ENCODE results near the gene EFHC1. TPM values are rescaled to one million over a fixed set of nuclear protein-coding genes. Genes with fewer than 3 reads are reported as not detected.

EFHC1 gene
- total RNA-seq, 1 donor from 2014 or later, result 9.6 TPM

DNA sequence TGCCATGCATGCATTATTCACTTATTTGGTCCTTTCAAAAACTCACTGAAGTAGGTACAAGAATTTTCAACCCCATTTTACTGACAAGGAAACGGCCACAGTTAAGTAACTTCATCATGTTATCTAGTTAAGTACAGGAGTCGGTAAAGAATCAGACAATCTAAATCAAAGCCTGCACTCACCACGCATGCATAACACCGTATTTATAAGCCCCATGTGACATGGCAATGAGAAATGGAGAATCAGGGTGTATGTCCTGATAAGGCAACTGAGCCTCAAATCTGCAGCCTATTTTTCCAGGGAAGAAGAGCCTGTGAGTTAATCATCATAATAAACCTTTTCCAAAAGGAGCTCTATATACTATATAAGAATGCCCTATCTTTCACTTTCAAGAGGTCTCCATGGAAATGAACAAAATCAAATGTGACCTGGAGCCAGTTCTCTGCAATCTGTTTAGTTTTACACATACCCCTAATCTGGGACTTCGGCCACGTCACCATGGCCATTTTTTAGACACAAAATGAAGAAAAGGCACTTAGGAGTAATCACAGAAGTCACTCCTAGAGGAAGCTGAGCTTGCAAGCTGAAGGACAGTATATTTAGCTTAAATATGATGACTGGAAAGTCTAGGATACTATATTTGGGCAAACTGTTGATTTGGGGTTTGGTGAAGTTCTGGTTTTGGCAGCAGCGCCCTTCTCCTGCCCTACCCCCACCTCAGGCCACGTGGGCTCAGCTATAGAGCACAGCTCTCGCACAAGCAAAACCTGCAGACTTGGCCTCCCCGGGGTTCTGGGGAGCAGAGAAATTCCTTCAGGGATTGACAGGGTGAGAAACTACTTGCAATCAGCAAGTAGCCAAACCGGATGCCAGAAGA is 137.5 kb downstream of the EFHC1 start:
- peaks cover 88% of the 10 kb centered on the region for H3K4me1 Mint-ChIP-seq (ENCODE audit: low read depth)
- no peak overlapping the region for H3K4me3 Mint-ChIP-seq (ENCODE audit: unreplicated experiment)
- no peak for DNase-seq (ENCODE audit: low spot score)
- no peaks in the 10 kb centered on the region for H3K9me3 Mint-ChIP-seq (ENCODE audit: low read depth)
- H3K27me3 Mint-ChIP-seq (ENCODE audit: low read depth), result no peaks in the 10 kb centered on the region
- TF ChIP-seq, protein P1, sequence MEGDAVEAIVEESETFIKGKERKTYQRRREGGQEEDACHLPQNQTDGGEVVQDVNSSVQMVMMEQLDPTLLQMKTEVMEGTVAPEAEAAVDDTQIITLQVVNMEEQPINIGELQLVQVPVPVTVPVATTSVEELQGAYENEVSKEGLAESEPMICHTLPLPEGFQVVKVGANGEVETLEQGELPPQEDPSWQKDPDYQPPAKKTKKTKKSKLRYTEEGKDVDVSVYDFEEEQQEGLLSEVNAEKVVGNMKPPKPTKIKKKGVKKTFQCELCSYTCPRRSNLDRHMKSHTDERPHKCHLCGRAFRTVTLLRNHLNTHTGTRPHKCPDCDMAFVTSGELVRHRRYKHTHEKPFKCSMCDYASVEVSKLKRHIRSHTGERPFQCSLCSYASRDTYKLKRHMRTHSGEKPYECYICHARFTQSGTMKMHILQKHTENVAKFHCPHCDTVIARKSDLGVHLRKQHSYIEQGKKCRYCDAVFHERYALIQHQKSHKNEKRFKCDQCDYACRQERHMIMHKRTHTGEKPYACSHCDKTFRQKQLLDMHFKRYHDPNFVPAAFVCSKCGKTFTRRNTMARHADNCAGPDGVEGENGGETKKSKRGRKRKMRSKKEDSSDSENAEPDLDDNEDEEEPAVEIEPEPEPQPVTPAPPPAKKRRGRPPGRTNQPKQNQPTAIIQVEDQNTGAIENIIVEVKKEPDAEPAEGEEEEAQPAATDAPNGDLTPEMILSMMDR (IDR thresholded peaks at IDR 0.05), result no peak
- H3K36me3 Mint-ChIP-seq (ENCODE audit: low read depth), result peaks cover 4% of the 10 kb centered on the region
- peak overlapping the region; percentile 97 for H3K27ac Mint-ChIP-seq (ENCODE audit: unreplicated experiment)

DNA sequence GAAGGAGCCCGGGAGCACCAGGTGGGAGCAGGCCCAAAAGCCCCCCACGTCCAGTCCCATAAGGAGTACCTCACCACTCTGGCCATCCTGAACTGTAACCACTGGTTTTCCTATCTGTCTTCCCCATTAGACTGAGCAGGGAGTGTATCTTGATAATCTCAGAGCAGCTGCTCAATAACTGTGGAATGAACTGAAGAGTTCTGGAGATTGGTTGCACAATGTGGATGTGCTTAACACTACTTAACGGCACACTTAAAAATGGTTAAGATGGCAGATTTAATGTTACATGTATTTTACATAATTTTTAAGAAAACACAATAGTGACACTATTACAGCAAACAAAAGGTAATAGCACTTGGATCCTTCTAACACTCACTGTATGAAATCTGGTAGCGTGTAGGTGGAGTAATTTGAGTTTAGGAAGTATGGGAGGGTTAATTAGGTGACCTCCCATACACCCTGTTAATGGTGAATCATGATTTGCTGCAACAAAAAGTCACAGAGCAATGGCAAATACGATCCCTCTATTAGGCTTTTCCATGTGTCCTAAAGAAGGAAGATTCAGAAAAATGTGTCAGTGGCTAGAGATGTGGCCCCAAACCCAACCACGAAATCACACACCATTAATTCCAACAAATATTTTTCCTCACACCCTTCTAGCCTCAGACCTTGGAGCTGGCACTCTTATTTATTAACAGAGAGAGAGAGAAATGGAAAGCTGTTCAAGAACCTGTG is 138.3 kb downstream of the EFHC1 start:
- no peak overlapping the region for H3K4me3 Mint-ChIP-seq (ENCODE audit: unreplicated experiment)
- TF ChIP-seq, protein P1 (IDR thresholded peaks at IDR 0.05), result no peak
- peak overlapping the region; percentile 97 for H3K27ac Mint-ChIP-seq (ENCODE audit: unreplicated experiment)
- DNase-seq (ENCODE audit: low spot score), result no peak
- peaks cover 4% of the 10 kb centered on the region for H3K36me3 Mint-ChIP-seq (ENCODE audit: low read depth)
- H3K9me3 Mint-ChIP-seq (ENCODE audit: low read depth), result no peaks in the 10 kb centered on the region
- H3K27me3 Mint-ChIP-seq (ENCODE audit: low read depth), result no peaks in the 10 kb centered on the region
- peaks cover 88% of the 10 kb centered on the region for H3K4me1 Mint-ChIP-seq (ENCODE audit: low read depth)

DNA sequence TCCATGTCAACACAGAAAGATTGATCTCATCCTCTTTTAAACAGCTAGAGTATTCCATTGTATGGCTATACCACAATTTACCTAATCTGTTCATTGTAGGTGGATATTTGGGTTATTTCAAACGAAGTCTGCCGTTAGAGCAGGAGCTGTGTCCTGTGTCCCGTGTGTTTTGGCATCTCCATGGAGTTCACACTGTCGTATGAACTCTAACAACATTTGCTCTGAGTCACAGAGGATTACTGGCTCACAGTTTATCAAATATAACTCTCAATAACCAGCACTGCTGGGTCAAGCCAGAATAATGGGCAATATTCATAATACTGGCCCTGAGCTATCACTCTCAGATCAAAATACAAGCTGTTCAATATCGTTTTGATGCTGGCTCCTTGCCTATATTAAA is 140.3 kb downstream of the EFHC1 start:
- H3K27me3 Mint-ChIP-seq (ENCODE audit: low read depth), result no peaks in the 10 kb centered on the region
- H3K27ac Mint-ChIP-seq (ENCODE audit: unreplicated experiment), result peak overlapping the region; percentile 72
- TF ChIP-seq, protein P1 (IDR thresholded peaks at IDR 0.05), result no peak
- DNase-seq (ENCODE audit: low spot score), result no peak
- H3K4me3 Mint-ChIP-seq (ENCODE audit: unreplicated experiment), result no peak overlapping the region
- peaks cover 10% of the 10 kb centered on the region for H3K36me3 Mint-ChIP-seq (ENCODE audit: low read depth)
- no peaks in the 10 kb centered on the region for H3K9me3 Mint-ChIP-seq (ENCODE audit: low read depth)
- peaks cover 94% of the 10 kb centered on the region for H3K4me1 Mint-ChIP-seq (ENCODE audit: low read depth)

DNA sequence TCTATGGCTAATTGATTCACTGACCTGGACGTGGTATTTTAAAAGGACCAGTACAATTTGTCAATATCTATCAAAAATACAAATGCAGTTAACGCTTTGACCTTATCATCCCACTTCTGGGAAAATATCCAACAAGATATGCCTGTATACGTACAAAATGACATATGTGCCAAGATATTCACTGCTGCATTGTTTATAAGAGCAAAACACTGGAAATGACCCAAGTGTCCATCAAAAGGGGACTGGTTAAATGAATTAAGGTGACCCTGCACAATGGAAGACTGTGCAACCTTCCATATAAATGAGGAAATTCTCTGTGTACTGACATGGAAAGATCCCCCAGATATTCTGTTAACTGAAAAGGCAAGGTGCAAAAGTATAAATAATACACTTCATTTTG is 142.8 kb downstream of the EFHC1 start:
- TF ChIP-seq, protein P1 (IDR thresholded peaks at IDR 0.05), result no peak
- DNase-seq (ENCODE audit: low spot score), result no peak
- H3K27me3 Mint-ChIP-seq (ENCODE audit: low read depth), result no peaks in the 10 kb centered on the region
- peaks cover 94% of the 10 kb centered on the region for H3K4me1 Mint-ChIP-seq (ENCODE audit: low read depth)
- no peak overlapping the region for H3K27ac Mint-ChIP-seq (ENCODE audit: unreplicated experiment)
- no peak overlapping the region for H3K4me3 Mint-ChIP-seq (ENCODE audit: unreplicated experiment)
- H3K36me3 Mint-ChIP-seq (ENCODE audit: low read depth), result peaks cover 10% of the 10 kb centered on the region
- H3K9me3 Mint-ChIP-seq (ENCODE audit: low read depth), result no peaks in the 10 kb centered on the region

DNA sequence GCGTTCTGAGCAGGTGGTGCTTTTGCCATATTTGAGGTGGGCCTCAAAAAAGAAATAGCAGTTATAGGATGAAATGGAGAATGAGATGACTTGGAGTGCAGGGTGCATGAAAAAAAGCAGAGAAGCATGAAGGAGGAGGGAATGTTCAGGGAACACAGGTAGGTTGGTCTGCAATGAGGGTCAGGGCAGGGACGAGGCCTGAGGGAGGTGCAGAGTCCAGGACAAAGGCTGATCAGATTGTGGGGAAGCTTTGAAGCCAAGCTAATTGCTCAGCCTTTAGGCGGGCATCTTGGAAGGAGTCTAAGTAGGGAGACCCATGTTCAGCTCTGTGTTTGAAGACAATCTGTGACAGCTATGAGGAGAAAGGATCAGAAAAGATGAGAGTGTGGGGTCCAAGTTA is 144.7 kb downstream of the EFHC1 start:
- Mint-ChIP-seq H3K4me3 (ENCODE audit: unreplicated experiment) (no peak overlapping the region), H3K27ac (ENCODE audit: unreplicated experiment) (peak overlapping the region; percentile 97), H3K36me3 (ENCODE audit: low read depth) (peaks cover 7% of the 10 kb centered on the region), H3K27me3 (ENCODE audit: low read depth) (no peaks in the 10 kb centered on the region), H3K4me1 (ENCODE audit: low read depth) (peaks cover 94% of the 10 kb centered on the region), H3K9me3 (ENCODE audit: low read depth) (no peaks in the 10 kb centered on the region)
- DNase-seq (ENCODE audit: low spot score), result no peak
- TF ChIP-seq, protein P1 (IDR thresholded peaks at IDR 0.05), result no peak
